NCI-H1436 (cell line): ENCODE data around the gene TEKTIP1.
"Not testable (repeated sequence)": the region's sequence is repeated elsewhere in the genome, so short reads cannot be mapped to it uniquely, and the experiment has no call there.

Experiments
- DNase-seq: peaks from one replicate; lab custom pipeline; 2025; lab: John Stamatoyannopoulos, UW

The TEKTIP1 gene

GRCh38 chr19:3523361-3524077 is 15.5 kb upstream of the TEKTIP1 start:
- DNase-seq = no peak

- no peak for DNase-seq
Measured at GRCh38 chr19:3524078-3524842, 14.7 kb upstream of the TEKTIP1 start.

GRCh38 chr19:3524904-3525451 is 14.0 kb upstream of the TEKTIP1 start:
- DNase-seq = no peak

GRCh38 chr19:3526507-3527237 is 12.3 kb upstream of the TEKTIP1 start:
- no peak for DNase-seq

GRCh38 chr19:3527238-3527910 is 11.6 kb upstream of the TEKTIP1 start:
- DNase-seq = no peak

GRCh38 chr19:3528080-3528479 is 10.9 kb upstream of the TEKTIP1 start:
- DNase-seq = no peak

GRCh38 chr19:3528539-3529211 is 10.3 kb upstream of the TEKTIP1 start:
- DNase-seq = no peak

GRCh38 chr19:3529299-3529698 is 9.7 kb upstream of the TEKTIP1 start:
- DNase-seq = not testable (repeated sequence)

- no peak for DNase-seq
Measured at GRCh38 chr19:3530389-3530788, 8.6 kb upstream of the TEKTIP1 start.

GRCh38 chr19:3531716-3532115 is 7.3 kb upstream of the TEKTIP1 start:
- DNase-seq = no peak

- DNase-seq = no peak
Measured at GRCh38 chr19:3532154-3532786, 6.7 kb upstream of the TEKTIP1 start.

GRCh38 chr19:3533033-3533432 is 5.9 kb upstream of the TEKTIP1 start:
- DNase-seq = no peak

- DNase-seq = no peak
Measured at GRCh38 chr19:3533563-3534216, 5.3 kb upstream of the TEKTIP1 start.

- DNase-seq = no peak
Measured at GRCh38 chr19:3534375-3535234, 4.4 kb upstream of the TEKTIP1 start.

GRCh38 chr19:3535235-3535535 is 3.8 kb upstream of the TEKTIP1 start:
- no peak for DNase-seq

GRCh38 chr19:3535563-3535965 is 3.4 kb upstream of the TEKTIP1 start:
- DNase-seq = no peak

GRCh38 chr19:3535981-3536380 is 3.0 kb upstream of the TEKTIP1 start:
- DNase-seq = no peak

GRCh38 chr19:3536429-3537100 is 2.4 kb upstream of the TEKTIP1 start:
- no peak for DNase-seq

GRCh38 chr19:3537101-3537437 is 1.9 kb upstream of the TEKTIP1 start:
- no peak for DNase-seq
